Measurements from ENCODE around the gene FITM1.

- TF ChIP-seq CTCF (IDR thresholded peaks at IDR 0.05): no peak
- TF ChIP-seq POLR2AphosphoS5 (IDR thresholded peaks at IDR 0.05): no peak
- TF ChIP-seq POLR2A (IDR thresholded peaks at IDR 0.05): no peak
Observed at GRCh38 chr14:24139272-24139934, 8.9 kb downstream of the FITM1 start.
